Ectodermal cell (in vitro differentiated cells): Measurements from ENCODE around the gene HMGCS1.

Experiments
- H3K27ac ChIP-seq: 2 replicates; pipeline ENCODE4 v1.7.0; 2013; ENCODE audit warnings: mild to moderate bottlenecking, low read depth, low read length; ENCODE audit not compliant: insufficient read depth, poor library complexity, severe bottlenecking
- H3K27me3 ChIP-seq: 2 replicates; pipeline ENCODE4 v1.7.0; 2013; ENCODE audit warnings: mild to moderate bottlenecking, low read length; ENCODE audit not compliant: insufficient read depth, control insufficient read depth, poor library complexity, severe bottlenecking
- H3K36me3 ChIP-seq: one replicate; pipeline ENCODE4 v1.7.0; 2013; ENCODE audit warnings: low read length; ENCODE audit not compliant: control insufficient read depth, insufficient read depth
- H3K4me1 ChIP-seq: one replicate; pipeline ENCODE4 v1.7.0; 2013; ENCODE audit warnings: low read length; ENCODE audit not compliant: control insufficient read depth, insufficient read depth
- H3K4me3 ChIP-seq: 2 replicates; pipeline ENCODE4 v1.7.0; 2013; ENCODE audit warnings: low read depth, low read length, control low read depth; ENCODE audit not compliant: insufficient read depth
- H3K9me3 ChIP-seq: 2 replicates; pipeline ENCODE4 v1.7.0; 2013; ENCODE audit warnings: mild to moderate bottlenecking, low read length, moderate library complexity; ENCODE audit not compliant: control insufficient read depth
- WGBS, 2 experiments: methylation state at CpG; one replicate each; pipeline ENCODE4 v1.1.7; 2013; ENCODE audit warnings: missing lambda C conversion rate in 2 of 2; 5-methylcytosine and 5-hydroxymethylcytosine counted together

The HMGCS1 gene

DNA sequence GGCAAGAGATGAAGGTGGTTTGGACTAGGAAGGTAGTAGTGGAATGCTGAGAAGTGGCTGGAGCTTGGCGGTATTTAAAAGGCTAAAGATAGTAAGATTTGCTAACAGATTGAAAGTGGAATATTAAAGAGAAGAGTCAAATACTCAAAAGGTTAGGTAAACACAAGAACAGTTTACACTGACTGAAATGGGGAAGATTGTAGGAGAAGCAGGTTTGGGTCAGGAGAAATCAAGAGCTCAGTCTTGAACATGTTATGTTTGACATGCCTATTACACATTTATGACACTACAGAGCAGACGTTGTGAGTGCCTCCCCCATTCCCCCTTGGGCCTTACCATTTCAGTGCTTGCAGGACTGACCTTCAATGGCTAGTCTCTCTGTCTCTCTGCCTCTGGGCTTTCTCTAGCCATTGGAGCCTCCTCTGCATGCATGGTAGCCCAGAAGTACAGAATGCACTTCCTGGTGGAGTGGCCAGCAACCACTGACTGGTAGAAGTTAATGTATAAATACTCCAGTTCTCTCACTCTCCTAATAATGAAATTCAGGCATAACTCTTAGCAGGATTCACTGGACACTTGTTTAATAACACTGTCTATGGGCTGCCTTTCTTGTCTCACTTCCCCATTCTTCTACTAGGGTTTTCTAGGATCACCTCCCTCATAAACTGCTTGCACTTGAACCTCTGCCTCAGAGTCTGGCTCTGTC, 56.8 kb downstream of the HMGCS1 start:
- H3K4me1 ChIP-seq, result no peaks in the 10 kb centered on the region
- H3K27ac ChIP-seq, result no peak overlapping the region
- H3K4me3 ChIP-seq, result no peak overlapping the region
- H3K9me3 ChIP-seq, result no peaks in the 10 kb centered on the region
- H3K36me3 ChIP-seq, result no peaks in the 10 kb centered on the region
- H3K27me3 ChIP-seq, result no peaks in the 10 kb centered on the region
- 84 to 92% methylated on average over 2 of the region's 2 CpGs for WGBS, 2 experiments

DNA sequence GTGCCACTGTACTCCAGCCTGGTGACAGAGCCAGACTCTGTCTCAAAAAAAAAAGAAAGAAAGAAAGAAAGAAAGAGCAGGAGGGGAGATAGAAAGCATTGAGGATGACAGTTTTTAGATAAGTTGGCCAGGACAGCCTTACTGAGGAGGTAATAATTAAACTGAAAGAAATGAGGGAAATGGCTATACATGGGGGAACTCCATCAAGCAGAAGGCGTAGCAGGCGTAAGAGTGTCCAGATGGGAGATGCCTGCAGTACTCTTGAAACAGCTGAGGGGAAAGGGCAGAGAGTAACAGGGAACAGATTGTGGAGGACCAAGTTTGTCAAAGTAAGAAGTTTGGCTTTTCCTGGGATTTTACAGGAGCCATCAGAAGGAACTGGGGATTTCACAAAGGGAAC, 57.5 kb downstream of the HMGCS1 start:
- no peaks in the 10 kb centered on the region for H3K27me3 ChIP-seq
- no peaks in the 10 kb centered on the region for H3K4me1 ChIP-seq
- no peak overlapping the region for H3K4me3 ChIP-seq
- WGBS, 2 experiments, result 94 to 96% methylated on average over 2 of the region's 2 CpGs
- no peaks in the 10 kb centered on the region for H3K9me3 ChIP-seq
- no peak overlapping the region for H3K27ac ChIP-seq
- H3K36me3 ChIP-seq, result no peaks in the 10 kb centered on the region

- H3K4me3 ChIP-seq, result no peak overlapping the region
- no peak overlapping the region for H3K27ac ChIP-seq
- no peaks in the 10 kb centered on the region for H3K4me1 ChIP-seq
- no peaks in the 10 kb centered on the region for H3K9me3 ChIP-seq
- WGBS, 2 experiments, result 94% methylated on average over 4 to 5 of the region's 5 CpGs
- H3K36me3 ChIP-seq, result no peaks in the 10 kb centered on the region
- H3K27me3 ChIP-seq, result no peaks in the 10 kb centered on the region
Measured at GRCh38 chr5:43251754-43252153, 61.5 kb downstream of the HMGCS1 start.

DNA sequence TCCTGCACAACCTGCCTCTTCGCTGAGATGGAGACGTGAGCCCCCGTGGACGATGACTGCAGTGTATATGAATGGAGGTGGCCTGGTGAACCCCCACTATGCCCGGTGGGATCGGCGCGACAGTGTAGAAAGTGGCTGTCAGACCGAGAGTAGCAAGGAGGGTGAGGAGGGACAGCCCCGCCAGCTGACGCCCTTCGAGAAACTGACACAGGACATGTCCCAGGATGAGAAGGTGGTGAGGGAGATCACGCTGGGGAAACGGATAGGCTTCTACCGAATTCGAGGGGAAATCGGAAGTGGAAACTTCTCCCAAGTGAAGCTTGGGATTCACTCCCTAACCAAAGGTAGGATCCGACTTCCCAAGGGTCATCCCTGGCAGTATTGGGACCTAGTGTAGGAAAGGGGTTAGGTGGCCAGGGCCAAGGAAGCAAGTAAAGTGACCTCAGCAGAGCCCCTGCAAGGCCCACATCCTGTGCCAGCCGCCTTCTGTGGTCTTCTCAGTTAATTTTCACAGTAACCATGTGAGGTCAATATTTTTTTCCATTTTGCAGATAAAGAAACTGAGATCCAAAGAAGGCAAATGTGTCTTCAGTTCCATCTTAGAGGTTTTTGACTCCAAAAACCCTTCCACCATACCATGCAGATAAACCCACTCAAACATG, 67.4 kb downstream of the HMGCS1 start:
- Histone ChIP-seq H3K4me3 (no peak overlapping the region), H3K36me3 (no peaks in the 10 kb centered on the region), H3K9me3 (no peaks in the 10 kb centered on the region), H3K27ac (no peak overlapping the region), H3K27me3 (no peaks in the 10 kb centered on the region), H3K4me1 (no peaks in the 10 kb centered on the region)
- 95% methylated on average over 19 of the region's 19 CpGs for WGBS, 2 experiments

DNA sequence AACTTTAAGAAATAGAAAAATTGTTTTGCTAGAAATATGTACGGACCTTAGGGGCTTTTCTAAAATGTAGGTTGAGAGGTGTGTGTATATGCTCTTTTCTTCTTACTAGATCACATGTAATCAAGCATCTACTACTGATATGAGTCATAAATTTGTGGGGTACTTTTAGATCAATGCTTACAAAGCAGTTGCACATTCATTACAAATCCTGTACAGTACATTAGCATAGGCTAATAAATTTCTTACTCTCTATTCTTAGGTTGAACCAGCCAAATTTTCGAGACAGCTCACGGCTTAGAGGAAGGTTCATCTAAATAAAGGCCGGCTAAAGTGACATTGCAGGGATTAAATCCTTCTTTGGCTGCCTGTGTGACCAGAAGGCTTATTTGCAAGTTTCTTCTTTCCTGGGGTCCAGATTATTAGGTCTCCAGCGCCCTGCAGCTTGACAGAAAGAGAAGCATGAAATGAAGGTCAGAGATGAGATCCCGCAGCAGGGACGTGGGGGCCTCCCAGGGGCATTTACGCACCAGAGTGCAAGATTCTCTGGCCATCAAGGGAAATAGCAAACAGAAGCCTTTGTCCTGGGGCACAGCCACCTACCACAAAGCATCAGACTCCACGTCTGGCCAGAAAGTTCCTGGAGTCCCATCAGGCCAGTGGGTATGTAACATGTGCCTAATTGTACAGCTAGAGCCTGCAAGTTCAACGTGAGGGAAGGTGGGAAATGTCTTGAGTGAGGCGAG, 68.2 kb downstream of the HMGCS1 start:
- H3K27me3 ChIP-seq, result no peaks in the 10 kb centered on the region
- H3K9me3 ChIP-seq, result no peaks in the 10 kb centered on the region
- WGBS, 2 experiments, result 82 to 87% methylated on average over 10 of the region's 11 CpGs
- H3K27ac ChIP-seq, result no peak overlapping the region
- no peak overlapping the region for H3K4me3 ChIP-seq
- no peaks in the 10 kb centered on the region for H3K36me3 ChIP-seq
- no peaks in the 10 kb centered on the region for H3K4me1 ChIP-seq

- no peaks in the 10 kb centered on the region for H3K36me3 ChIP-seq
- H3K4me3 ChIP-seq, result no peak overlapping the region
- no peak overlapping the region for H3K27ac ChIP-seq
- no peaks in the 10 kb centered on the region for H3K27me3 ChIP-seq
- no peaks in the 10 kb centered on the region for H3K9me3 ChIP-seq
- H3K4me1 ChIP-seq, result no peaks in the 10 kb centered on the region
Measured at GRCh38 chr5:43243270-43243669, 69.9 kb downstream of the HMGCS1 start.

- WGBS, 2 experiments, result 79 to 80% methylated on average over 1 of the region's 1 CpG
- Histone ChIP-seq H3K36me3 (no peaks in the 10 kb centered on the region), H3K27ac (no peak overlapping the region), H3K27me3 (no peaks in the 10 kb centered on the region), H3K4me1 (no peaks in the 10 kb centered on the region), H3K9me3 (no peaks in the 10 kb centered on the region), H3K4me3 (no peak overlapping the region)
Measured at GRCh38 chr5:43242196-43242595, 71.0 kb downstream of the HMGCS1 start.
